Stimulated activated CD4-positive, alpha-beta T cell treated with anti-CD3 and anti-CD28 coated beads, Interleukin-1b, Interleukin-23, amount 100 ng/mL, for 24 hours (primary cell): ENCODE data around the gene LALBA.
"Not testable (repeated sequence)": the region's sequence is repeated elsewhere in the genome, so short reads cannot be mapped to it uniquely, and the experiment has no call there.

Experiments
- DNase-seq, 4 experiments: peaks; one replicate each; pipeline ENCODE4 v3.0.0-alpha.2; 2020; ENCODE audit warnings: low read depth in 4 of 4, low spot score in 1 of 4

LALBA gene

DNA sequence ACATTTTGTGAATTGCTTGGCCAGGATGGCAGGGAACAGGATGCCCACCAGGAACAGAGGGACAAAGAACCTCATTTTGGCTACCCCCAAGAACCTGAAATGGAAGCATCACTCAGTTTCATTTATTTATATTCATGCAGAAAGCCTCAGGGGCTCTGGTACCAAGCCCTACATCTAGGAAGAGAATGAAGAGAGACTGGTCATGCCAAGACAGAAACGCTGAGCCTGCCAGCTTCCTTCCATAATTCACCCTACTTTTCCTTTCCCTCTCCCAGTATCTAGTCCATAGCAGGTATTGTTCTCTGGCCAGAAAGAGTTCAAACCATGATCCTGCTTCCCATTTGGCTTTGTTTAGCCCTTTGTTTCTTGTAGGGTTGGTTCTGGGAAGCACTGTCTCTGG is at the start of gene LALBA:
Gene LALBA, minus strand, starts transcription at position 101 of the 400 bp plus-strand sequence. Its CDS starts 26 bp downstream, at position 75.
- no peak for DNase-seq

DNA sequence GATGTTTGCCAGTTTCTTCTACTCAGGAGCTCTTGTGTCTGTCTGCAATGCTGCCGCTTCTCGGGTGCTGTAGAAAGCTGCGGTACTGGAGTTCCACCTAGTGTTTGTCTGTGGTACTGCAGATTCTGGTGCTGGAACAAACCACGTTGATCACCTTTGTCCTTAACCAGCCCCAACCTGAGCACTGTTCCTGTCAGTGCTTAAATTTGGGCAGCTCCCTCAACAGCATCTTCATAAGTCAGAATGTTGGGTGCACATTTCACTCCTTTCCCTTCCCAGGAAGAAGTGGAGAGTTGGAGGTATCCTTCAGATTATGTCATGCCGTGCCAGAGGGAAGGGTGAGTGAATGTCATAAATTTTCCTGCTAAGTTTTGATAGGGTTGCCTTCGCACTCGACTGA is 48.7 kb upstream of the LALBA start:
- DNase-seq, result peak; percentile 55 to 67 (median 60)

DNA sequence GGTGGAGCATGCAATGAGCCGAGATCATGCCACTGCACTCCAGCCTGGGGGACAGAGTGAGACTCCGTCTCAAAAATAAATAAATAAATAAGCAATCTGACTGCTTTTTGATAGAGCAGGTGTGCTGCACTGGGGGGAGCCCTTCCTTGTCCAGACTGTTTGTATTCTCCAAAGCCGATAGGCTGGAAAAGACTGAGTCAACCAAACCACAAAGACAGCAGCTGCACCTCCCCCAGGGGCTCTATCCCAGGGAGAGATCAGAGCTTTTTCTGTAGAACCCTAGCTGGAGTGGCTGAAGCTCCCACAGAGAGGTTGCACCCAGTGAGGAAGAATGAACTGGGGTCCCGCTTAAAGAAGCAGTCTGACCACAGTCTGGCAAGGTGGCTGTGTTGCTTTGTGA is 45.8 kb upstream of the LALBA start:
- DNase-seq, result no peak

DNA sequence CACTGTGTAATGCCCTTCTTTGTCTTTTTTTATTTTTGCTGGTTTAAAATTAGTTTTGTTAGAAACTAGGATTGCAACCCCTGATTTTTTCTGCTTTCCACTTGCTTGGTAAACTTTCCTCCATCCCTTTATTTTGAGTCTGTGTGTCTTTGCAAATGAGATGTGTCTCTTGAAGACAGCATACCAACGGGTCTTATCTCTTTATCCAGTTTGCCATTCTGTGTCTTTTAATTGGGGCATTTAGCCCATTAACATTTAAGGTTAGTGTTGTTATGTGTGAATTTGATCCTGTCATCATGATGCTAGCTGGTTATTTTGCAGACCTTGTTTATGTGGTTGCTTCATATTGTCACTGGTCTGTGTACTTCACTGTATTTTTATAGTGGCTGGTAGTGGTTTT is 43.5 kb upstream of the LALBA start:
- no peak for DNase-seq

DNA sequence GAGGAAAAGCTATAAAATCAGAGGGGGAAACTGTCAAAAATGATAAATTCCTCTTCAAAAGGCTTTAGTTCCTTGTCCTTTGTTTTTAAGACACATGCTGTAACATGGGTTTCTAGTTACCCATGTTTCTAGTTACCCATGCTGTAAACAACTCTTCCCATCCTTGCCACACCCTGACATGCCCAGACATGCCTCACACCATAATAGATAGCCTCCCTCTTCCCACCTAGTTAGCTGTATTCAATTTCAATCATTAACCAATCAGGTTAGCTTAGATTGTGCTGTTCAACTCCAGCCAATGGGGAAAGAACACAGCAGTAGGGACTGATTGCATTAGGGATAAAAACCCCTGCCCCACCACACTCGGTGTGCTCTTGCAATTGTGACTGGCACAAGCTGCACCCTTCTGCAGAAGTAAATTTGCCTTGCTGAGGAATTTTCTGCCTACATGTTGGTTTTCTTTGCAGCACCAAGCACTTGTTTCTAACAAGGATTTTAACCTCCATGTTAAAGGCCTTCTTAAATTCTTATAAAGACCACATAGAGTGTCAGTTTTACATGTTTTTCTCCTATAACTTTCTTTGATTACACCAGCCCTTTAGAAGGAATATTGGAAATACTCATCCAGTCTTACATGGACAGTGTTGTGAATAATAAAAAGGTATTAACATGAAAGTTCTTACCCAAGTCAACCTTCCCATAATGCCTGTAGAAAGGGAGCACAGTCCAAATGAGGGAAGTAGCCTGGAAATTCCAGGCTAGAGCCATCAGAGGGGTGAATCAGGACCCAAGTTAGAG is 32.5 kb upstream of the LALBA start:
- no peak for DNase-seq

DNA sequence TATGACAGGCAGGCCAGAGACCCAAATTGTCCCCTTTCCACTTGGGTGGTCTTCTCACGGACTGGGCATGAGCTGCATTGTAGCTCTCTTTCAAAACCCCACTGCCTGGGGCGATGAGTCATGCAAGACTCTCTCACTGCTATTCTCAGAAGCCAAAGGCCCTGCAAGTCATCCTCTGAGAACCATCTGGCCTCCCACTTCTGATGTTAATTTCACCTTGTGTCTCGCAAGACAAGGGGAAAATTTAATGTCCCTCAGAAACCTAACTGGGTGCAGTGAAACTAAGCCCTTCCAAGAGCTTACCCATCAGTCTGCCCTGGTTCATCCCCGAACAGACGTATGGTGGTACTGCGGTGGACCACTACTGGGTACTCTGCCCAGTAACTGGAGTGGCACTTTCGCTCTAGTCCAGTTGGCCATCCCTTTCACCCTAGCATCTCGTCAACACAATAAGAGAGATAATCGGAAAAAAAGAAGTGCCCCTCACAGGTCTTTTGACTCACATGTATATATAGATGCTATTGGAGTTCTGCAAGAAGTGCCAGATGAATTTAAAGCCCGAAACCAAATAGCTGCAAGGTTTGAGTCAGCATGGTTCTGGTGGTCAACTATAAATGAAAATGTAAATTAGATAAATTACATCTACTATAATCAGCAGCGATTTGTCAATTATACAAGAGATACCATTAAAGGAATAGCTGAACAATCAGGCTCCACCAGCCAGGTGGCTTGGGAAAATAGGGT is 31.3 kb upstream of the LALBA start:
- no peak for DNase-seq

DNA sequence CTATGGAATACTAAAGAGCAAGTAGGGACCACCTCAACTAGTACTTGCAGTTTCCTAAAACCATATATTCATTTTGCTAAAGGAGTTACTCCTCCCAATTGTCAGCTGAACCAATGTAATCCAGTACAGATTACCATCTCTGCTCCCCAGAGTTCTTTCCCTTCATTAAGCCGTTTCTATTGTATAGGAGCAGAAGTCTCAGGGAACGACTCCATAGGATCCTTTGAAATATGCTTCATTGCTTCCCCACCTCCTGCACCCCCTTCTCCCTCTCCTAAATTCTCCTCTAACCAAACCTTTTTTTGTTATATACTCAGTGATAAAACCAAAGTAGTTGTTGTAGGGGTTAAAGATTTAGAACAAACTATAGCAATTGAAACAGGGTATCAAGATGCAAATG is 30.7 kb upstream of the LALBA start:
- no peak for DNase-seq

DNA sequence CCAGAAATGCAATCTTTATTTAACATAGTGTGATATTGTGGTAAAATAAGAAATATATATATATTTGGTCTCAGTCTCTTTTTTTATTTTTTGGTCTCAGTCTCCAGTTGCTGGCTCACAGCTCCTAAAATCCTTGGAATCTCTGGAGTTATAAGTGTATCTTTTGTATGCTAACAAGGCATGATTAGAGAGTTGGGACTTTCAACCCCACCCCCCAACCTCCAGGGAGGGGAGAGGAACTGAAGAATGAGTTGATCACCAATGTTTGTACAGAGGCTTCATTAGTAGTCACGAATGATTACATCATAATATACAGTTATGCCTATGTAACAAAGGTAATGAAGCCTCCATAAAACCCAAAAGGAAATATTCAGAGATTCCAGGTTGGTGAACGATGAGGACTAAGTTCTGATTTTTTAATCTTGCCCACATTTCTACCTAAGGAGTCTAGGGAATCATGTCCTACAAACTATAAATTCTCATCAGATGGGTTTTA is 22.8 kb upstream of the LALBA start:
- no peak for DNase-seq

DNA sequence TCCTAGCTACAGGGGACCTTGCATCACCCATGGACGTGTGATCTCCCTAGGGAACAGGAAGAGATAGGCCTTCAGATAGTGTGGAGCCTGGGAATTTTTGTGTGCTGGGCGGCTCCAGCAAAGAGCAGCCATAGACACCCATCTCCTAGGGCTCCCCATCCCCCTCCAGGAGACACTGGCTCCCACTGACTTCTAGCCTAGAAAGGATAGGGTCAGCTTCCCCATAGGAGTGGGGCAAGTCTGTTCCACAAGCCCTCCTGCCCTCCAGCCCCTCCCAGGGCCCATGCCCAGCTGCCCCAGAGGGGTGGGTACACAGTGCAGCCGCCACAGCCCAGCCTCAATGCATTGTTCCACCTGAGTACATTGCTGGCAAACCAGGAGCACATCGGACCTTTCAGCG is 16.5 kb upstream of the LALBA start:
- DNase-seq, result no peak

DNA sequence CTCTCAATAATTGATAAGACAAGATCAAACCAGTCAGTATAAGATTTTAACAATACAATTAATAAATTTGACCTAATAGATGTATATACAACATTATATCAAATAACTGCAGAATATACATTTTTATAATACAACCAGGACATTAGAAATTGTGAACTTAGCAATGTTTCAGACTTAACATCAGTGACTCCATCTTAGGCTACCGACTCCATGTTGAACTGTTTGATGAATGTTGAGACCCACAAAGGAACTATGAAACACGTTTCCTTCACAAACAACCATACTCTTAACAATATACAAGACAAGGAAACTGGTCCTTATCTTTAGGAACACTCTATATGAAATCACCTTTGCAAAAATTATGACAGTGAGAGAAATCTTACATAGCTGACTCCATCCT is 13.9 kb upstream of the LALBA start:
- DNase-seq, result no peak

DNA sequence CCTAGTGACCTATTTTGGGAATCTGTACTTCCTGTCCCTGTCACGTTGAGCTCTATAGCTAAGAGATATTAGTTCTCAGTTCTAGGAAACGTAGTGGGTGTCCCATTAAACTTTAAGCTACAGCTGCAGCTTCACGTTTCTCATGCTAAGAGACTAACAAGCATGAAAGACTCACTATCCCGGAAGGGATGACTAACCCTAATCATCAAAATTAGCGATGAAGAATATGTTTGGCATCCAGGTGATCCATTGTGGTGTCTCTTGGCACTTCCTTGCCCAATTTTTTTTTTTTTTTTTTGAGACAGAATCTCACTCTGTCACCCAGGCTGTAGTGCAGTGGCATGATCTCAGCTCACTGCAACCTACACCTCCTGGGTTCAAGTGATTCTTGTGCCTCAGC is 11.0 kb upstream of the LALBA start:
- no peak for DNase-seq

DNA sequence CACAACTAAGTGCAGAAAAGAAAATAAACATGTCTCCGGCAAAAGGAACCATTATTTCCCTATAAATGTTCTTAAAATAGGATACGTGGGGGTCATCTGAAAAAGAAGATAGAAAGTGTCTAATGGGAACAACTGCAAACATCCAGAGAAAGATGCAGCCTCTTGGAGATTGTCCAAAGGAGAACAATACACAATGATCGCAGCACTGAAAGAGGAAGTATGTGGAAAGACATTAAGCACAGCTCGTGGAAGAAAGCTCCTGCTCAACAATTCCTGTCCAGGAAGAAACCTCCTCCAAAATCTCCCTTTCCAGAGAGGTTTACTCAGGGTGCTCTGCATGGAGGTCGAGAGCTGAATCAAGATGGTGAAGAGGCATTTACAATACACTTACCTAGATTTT is 2.5 kb upstream of the LALBA start:
- DNase-seq, result no peak

DNA sequence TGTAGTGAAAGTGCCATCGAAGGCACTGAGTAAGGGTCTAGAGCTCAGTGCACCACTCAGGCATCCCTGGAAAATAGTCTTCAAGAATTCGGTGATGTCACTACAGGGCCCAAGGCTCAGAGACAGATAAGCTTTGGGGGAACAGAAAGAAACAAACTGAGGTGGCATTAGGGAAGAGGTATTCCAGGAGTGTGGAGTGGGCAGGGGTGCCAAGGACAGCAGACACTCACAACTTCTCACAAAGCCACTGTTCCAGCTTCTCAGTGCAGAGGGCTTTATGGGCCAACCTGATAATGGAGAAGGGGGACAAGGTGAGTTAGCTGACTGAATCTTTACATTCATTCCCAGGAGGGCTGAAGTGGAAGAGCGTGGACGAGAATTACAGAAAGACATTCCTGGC is 2.1 kb downstream of the LALBA start:
- no peak for DNase-seq

DNA sequence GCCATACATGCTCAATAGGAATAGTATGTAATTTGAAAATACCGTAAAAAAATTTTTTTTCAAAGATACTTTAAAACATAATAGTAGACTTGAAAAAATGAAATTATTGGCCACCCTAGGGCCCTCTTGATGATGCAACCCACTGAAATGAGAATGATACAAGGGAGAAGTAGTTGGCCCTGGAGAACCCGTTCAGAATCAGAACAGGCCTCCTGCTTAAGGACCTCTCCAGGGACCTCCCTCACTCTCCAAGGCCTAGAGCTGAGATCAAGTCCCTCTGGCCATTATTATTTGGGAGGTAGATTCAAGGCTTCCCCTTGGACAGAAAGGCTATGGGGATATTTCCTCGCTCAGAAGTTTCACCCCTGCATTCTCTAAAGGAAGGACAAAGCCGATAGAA is 11.9 kb downstream of the LALBA start:
- DNase-seq, result no peak

DNA sequence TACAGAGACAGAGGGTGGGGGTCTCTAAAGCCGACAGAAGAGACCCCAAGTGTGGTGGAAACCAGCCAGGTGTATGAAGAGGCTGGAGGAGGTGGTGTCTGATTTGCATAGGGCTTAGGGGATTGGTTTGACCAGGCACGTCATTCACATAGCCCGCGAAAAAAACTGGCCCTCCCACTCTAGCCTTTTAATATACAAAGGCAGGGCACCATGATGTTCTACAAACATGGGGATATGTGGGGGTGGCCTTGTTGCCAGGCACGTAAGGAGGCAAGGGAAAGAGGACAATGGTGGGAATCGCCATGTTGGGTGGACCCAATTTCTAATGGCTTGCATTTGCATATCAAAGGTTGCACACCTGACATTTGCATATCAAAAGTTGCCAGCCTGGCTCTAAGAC is 13.2 kb downstream of the LALBA start:
- DNase-seq, result no peak

DNA sequence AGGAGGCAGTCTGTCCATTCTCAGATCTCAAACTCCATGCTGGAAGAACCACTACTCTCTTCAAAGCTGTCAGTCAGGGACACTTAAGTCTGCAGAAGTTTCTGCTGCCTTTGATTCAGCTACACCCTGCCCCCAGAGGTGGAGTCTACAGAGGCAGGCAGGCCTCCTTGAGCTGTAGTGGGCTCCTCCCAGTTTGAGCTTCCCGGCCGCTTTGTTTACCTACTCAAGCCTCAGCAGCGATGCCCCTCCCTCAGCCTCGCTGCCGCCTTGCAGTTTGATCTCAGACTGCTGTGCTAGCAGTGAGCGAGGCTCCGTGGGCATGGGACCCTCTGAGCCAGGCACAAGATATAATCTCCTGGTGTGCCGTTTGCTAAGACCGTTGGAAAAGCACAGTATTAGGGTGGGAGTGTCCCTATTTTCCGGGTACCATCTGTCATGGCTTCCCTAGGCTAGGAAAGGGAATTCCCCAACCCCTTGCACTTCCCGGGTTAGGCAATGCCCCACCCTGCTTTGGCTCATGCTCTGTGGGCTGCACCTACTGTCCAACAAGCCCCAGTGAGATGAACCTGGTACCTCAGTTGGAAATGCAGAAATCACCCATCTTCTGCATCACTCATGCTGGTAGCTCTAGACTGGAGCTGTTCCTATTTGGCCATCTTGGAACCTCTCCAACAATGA is 16.0 kb downstream of the LALBA start:
- not testable (repeated sequence) for DNase-seq

DNA sequence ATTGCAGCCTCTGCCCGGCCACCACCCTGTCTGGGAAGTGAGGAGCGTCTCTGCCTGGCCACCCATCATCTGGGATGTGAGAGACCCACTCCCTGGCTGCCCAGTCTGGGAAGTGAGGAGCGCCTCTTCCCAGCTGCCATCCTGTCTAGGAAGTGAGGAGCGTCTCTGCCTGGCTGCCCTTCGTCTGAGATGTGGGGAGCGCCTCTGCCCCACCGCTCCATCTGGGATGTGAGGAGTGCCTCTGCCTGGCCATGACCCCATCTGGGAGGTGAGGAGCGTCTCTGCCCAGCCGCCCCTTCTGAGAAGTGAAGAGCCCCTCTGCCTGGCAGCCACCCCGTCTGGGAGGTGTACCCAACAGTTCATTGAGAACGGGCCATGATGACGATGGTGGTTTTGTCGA is 18.2 kb downstream of the LALBA start:
- DNase-seq, result not testable (repeated sequence)

DNA sequence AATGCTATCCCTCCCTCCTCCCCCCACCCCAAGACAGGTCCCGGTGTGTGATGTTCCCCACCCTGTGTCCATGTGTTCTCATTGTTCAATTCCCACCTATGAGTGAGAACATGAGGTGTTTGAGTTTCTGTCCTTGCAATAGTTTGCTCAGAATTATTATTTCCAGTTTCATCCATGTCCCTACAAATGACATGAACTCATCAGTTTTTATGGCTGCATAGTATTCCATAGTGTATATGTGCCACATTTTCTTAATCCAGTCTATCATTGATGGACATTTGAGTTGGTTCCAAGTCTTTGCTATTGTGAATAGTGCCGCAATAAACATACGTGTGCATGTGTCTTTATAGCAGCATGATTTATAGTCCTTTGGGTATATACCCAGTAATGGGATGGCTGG is 22.8 kb downstream of the LALBA start:
- DNase-seq, result not testable (repeated sequence)

DNA sequence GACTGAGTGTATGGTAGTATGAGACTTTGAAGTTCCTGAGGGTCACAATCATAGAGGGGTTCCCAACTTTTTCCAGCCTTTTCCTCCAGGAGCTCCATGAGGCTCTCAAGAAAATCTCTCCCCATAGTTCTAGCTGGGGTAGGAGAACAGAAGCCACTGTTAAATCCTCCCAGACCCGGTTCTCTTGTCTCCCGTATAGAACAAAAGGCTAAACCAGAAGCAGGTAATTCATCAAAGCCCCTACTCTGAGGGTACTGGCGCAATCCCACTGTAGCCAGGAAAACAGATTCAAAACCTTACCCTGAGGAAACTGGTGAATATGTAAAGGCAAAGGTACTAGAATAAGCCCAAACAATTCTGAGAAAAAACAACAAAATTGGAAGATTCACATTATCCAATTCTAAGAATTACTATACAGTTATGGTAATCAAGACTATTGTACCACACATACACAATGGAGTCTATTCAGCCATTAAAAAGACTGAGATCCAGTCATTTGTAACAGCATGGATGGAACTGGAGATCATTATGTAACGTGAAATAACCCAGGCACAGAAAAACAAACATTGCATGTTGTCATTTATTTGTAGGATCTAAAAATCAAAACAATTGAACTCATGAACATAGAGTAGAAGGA is 23.9 kb downstream of the LALBA start:
- DNase-seq, result no peak

DNA sequence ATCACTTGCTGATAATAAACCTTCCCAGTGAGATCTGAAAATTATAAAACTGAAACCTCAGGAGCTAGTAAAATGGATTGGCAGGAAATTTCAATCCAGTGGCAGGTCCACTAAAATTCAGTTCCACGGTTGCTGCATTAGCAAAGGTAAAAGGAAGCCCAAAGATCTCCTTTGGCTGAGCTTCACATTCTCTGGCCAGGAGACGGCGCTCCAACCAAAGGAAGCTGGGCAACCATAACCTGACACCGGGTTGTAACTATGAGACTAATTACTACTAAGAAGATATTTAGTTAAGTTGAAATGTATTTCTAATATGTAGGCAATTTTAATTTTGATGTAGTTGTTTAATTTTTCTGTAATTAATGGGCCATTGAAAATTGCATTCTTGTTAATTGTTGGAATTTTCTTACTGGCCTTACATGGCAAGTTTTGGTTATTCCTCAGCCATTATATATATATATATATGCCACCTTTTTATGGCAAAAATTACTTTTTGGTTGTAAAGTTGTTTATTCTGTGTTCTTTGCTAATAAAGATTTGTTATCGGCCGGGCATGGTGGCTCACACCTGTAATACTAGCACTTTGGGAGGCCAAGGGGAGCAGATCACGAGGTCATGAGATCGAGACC is 27.4 kb downstream of the LALBA start:
- peak in 3 of 4 experiments; percentile 13 to 29 (median 17) for DNase-seq

DNA sequence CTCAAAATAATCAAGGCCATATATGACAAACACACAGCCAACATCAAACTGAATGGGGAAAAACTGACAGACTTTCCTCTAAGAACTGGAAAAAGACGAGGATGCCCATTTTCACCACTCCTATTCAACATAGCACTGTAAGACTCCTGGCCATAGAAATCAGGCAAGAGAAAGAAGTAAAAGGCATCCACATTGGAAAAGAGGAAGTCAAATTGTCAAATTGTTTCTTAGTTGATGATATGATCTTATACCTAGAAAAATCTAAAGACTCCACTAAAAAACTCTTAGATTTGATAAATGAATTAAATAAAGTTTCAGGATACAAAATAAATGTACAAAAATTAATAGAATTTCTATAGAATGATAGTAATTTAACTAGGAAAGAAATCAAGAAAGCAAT is 33.2 kb downstream of the LALBA start:
- DNase-seq, result no peak
